ENCODE measurements around the gene DNAJB6. TPM values are rescaled to one million over a fixed set of nuclear protein-coding genes. Genes with fewer than 3 reads are reported as not detected.

Gene DNAJB6
- total RNA-seq, 2 donors from 2014 or later: 116 to 154 TPM

DNA sequence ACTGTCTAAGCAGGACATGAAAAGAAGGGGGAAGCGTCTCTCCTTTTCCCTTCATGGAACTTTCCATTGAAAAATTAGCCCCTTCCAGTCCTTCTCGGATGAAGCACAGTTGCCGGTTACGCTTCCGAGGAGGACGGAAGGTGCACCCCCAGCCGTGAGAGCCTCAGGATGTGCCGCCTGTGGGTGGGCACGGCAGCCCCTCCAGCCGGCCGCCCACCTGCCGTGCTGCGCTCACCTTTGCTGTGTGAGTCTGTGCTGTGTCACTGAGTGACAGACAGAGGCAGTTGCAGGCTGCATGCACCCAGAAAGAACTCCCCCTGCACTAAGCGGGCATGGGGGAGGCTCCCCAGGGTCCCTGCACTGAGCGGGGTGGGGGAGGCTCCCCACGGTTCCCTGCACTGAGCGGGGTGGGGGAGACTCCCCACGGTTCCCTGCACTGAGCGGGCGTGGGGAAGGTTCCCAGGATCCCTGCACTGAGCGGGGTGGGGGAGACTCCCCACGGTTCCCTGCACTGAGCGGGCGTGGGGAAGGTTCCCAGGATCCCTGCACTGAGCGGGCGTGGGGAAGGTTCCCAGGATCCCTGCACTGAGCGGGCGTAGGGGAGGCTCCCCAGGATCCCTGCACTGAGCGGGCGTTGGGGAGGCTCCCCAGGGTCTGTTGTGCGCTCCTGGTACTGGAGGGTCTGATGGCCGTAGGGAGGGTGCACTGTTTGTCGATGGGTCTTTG lies 74.2 kb downstream of the DNAJB6 start:
- peaks cover 29% of the 10 kb centered on the region for H3K36me3 ChIP-seq
- ATAC-seq (ENCODE audit: insufficient number of reproducible peaks, low FRiP score, low read depth) (no peak), DNase-seq (ENCODE audit: low spot score) (no peak)
- peaks cover 0 to 8% of the 10 kb centered on the region in 2 donors for H3K4me1 ChIP-seq (ENCODE audit: control insufficient read depth in 1 of 2, low read depth in 2 of 2)
- TF ChIP-seq, protein P1, sequence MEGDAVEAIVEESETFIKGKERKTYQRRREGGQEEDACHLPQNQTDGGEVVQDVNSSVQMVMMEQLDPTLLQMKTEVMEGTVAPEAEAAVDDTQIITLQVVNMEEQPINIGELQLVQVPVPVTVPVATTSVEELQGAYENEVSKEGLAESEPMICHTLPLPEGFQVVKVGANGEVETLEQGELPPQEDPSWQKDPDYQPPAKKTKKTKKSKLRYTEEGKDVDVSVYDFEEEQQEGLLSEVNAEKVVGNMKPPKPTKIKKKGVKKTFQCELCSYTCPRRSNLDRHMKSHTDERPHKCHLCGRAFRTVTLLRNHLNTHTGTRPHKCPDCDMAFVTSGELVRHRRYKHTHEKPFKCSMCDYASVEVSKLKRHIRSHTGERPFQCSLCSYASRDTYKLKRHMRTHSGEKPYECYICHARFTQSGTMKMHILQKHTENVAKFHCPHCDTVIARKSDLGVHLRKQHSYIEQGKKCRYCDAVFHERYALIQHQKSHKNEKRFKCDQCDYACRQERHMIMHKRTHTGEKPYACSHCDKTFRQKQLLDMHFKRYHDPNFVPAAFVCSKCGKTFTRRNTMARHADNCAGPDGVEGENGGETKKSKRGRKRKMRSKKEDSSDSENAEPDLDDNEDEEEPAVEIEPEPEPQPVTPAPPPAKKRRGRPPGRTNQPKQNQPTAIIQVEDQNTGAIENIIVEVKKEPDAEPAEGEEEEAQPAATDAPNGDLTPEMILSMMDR (IDR thresholded peaks at IDR 0.05): no peak
- no peak overlapping the region for H3K27ac ChIP-seq
- no peaks in the 10 kb centered on the region for H3K9me3 ChIP-seq
- no peaks in the 10 kb centered on the region for H3K27me3 ChIP-seq (replicated peaks; ENCODE audit: insufficient read depth)
- H3K4me3 ChIP-seq: no peak overlapping the region

DNA sequence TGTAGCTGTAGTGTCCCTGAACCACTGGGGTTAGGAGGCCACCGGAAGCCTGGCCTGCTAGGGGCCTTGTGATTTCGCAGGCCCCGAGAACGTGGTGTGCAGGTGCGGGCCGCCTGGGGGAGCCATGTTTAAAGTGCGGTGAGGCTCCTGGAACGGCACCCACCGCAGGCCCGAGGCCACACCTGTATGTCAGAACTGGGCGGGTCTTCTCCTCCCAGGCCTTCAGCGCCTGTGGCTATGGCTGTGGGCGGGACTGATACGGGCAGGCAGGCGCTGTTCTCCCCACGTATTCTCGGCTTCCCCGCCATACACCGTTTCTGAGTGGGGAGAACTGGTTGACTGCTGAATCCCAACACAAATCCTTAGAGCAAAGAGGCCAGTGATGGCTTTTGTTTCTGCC lies 74.8 kb downstream of the DNAJB6 start:
- Histone ChIP-seq H3K4me3 (no peak overlapping the region), H3K4me1 (ENCODE audit: control insufficient read depth in 1 of 2, low read depth in 2 of 2) (peaks cover 0 to 8% of the 10 kb centered on the region in 2 donors), H3K9me3 (no peaks in the 10 kb centered on the region), H3K27me3 (replicated peaks; ENCODE audit: insufficient read depth) (no peaks in the 10 kb centered on the region), H3K27ac (no peak overlapping the region), H3K36me3 (peaks cover 33% of the 10 kb centered on the region)
- TF ChIP-seq, protein P1 (IDR thresholded peaks at IDR 0.05): no peak
- DNase-seq (ENCODE audit: low spot score): no peak
- ATAC-seq (ENCODE audit: insufficient number of reproducible peaks, low FRiP score, low read depth): no peak

DNA sequence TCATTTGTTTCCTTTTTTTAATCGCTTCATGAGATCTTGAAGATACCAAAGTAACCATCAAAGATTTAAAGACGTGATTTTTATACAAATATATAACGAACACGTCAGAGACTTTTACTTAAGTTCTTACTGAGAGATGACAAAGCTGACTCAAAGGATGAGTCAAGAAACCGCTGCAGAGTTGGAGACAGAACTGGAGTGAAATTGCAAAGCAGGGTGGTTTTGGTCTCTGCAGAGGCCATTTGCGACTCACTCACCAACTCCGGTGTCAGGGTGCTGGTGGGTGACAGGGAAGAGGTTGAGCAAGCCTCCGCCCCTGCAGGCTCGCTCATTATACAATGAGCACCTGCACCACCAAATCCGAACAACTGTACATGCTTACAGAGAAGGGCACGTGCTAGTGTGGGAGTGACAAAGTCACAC lies 75.2 kb downstream of the DNAJB6 start:
- ATAC-seq (ENCODE audit: insufficient number of reproducible peaks, low FRiP score, low read depth) (no peak), DNase-seq (ENCODE audit: low spot score) (no peak)
- Histone ChIP-seq H3K4me1 (ENCODE audit: control insufficient read depth in 1 of 2, low read depth in 2 of 2) (peaks cover 0 to 8% of the 10 kb centered on the region in 2 donors), H3K9me3 (no peaks in the 10 kb centered on the region), H3K27ac (no peak overlapping the region), H3K4me3 (no peak overlapping the region), H3K36me3 (peaks cover 31% of the 10 kb centered on the region), H3K27me3 (replicated peaks; ENCODE audit: insufficient read depth) (no peaks in the 10 kb centered on the region)
- TF ChIP-seq, protein P1 (IDR thresholded peaks at IDR 0.05): no peak

DNA sequence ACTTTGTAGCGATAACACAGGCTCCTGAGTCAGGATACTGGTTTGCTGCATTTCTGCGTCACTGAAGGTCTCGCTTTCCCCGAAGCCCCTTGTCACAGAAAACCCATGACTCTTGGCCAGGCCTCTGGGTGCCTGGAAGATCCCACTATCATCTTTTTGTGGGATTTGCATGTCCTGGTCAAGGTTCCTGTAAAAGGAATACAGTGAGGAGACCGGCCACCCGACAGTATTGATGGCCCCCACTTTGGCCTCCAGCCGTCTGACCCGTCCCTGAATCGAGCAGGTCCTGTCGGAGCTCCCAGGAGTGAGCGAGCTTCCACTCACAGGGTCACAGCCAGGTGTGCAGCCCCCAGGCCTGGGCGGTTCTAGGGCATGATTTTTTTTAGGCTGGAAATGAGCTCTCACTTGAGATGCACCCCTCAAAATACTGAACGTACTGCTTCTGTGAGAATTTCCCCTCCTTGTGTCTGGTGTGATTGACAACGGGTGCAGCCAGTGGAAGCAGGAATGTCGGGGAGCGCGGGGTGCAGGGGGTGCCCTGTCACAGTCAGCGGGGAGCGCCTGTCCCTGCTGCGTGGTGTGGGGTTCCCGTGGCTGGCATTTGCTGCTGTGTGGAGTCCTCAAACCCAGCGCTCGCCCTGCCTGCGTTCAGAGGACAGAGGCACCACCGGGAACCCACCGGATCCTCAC lies 75.8 kb downstream of the DNAJB6 start:
- H3K27me3 ChIP-seq (replicated peaks; ENCODE audit: insufficient read depth): no peaks in the 10 kb centered on the region
- peaks cover 0 to 8% of the 10 kb centered on the region in 2 donors for H3K4me1 ChIP-seq (ENCODE audit: control insufficient read depth in 1 of 2, low read depth in 2 of 2)
- H3K9me3 ChIP-seq: no peaks in the 10 kb centered on the region
- H3K36me3 ChIP-seq: peaks cover 30% of the 10 kb centered on the region
- no peak for ATAC-seq (ENCODE audit: insufficient number of reproducible peaks, low FRiP score, low read depth)
- DNase-seq (ENCODE audit: low spot score): no peak
- no peak overlapping the region for H3K4me3 ChIP-seq
- TF ChIP-seq, protein P1 (IDR thresholded peaks at IDR 0.05): no peak
- H3K27ac ChIP-seq: no peak overlapping the region

DNA sequence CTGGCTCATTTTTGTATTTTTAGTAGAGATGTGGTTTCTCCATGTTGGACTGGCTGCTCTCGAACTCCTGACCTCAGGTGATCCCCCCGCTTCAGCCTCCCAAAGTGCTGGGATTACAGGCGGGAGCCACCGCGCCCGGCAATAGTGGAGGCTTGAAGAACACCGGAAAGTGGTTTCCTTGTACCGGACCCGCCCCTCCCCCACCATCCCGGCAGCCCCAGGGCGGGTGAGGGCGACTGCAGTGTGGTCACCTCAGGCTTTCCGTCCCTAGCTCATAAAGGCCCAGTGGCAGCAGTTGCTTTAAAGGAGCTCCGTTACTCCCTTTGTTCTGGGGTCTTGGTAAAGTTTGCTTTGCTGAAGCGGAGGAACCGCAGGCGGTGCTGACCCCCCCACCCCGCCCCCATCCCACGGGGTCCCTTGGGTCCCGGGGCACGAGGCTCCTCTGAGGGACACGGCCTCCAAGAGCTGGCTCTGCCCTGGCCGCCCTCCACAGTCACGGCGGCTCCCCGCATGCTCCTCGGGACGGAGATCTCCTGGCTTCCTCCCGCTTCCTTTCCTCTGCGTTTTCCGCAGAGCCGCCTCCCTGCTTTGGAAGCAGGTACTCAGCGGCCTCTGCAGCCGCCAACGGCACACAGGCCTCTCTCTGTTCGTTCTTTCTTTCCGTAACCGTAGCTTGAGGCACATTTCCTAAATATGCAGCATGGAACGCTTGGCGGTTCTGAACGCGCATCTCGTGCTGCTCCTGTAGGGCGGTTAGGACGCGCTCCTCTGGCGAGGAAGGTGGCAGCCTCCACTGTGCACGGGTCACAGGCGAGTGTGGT lies 77.3 kb downstream of the DNAJB6 start:
- TF ChIP-seq, protein P1 (IDR thresholded peaks at IDR 0.05): no peak
- ATAC-seq (ENCODE audit: insufficient number of reproducible peaks, low FRiP score, low read depth) (no peak), DNase-seq (ENCODE audit: low spot score) (no peak)
- H3K27ac ChIP-seq: no peak overlapping the region
- peaks cover 0 to 8% of the 10 kb centered on the region in 2 donors for H3K4me1 ChIP-seq (ENCODE audit: control insufficient read depth in 1 of 2, low read depth in 2 of 2)
- no peaks in the 10 kb centered on the region for H3K9me3 ChIP-seq
- peaks cover 33% of the 10 kb centered on the region for H3K36me3 ChIP-seq
- H3K4me3 ChIP-seq: no peak overlapping the region
- no peaks in the 10 kb centered on the region for H3K27me3 ChIP-seq (replicated peaks; ENCODE audit: insufficient read depth)

Measured in thoracic aorta (tissue), 2 donors.